Small intestine (tissue), 7 donors: ENCODE results near the gene RASA3. TPM values are rescaled to one million over a fixed set of nuclear protein-coding genes. Genes with fewer than 3 reads are reported as not detected.
A peak's percentile ranks its signal among the peaks of the same experiment; 100 is the strongest.

ENCODE experiments used
- DNase-seq, 2 donors: peaks; one replicate each; pipeline versions ENCODE4 v3.0.0 to v3.0.0-alpha.2; 2013
- FAIRE-seq: peaks from 2 replicates; lab custom pipeline; 2012; peaks lifted over from hg19 to GRCh38; lab: Jason Lieb, UNC
- H3K27ac ChIP-seq, 3 donors: one replicate each; pipeline ENCODE4 v1.5.1; 2013; ENCODE audit warnings: low read length in 2 of 3, mild to moderate bottlenecking in 2 of 3, control low read depth in 1 of 3, inconsistent platforms in 1 of 3, low read depth in 1 of 3, moderate library complexity in 1 of 3
- H3K27me3 ChIP-seq, 3 donors: one replicate each; pipeline ENCODE4 v1.6.1; 2013; ENCODE audit warnings: low read length in 3 of 3, inconsistent platforms in 1 of 3; ENCODE audit not compliant: control insufficient read depth in 3 of 3, insufficient read depth in 3 of 3
- H3K36me3 ChIP-seq, 3 donors: one replicate each; pipeline ENCODE4 v1.6.1; 2013; ENCODE audit warnings: low read length in 3 of 3, inconsistent platforms in 1 of 3, low read depth in 1 of 3, mild to moderate bottlenecking in 1 of 3, moderate library complexity in 1 of 3; ENCODE audit not compliant: control insufficient read depth in 3 of 3, insufficient read depth in 2 of 3
- H3K4me1 ChIP-seq, 3 donors: one replicate each; pipeline ENCODE4 v1.6.1; 2013; ENCODE audit warnings: low read length in 2 of 3, inconsistent platforms in 1 of 3, low read depth in 1 of 3, mild to moderate bottlenecking in 1 of 3, moderate library complexity in 1 of 3; ENCODE audit not compliant: control insufficient read depth in 3 of 3, insufficient read depth in 2 of 3
- H3K4me3 ChIP-seq, 3 donors: one replicate each; pipeline ENCODE4 v1.5.1; 2013; ENCODE audit warnings: low read length in 3 of 3, control low read depth in 1 of 3, inconsistent platforms in 1 of 3, low read depth in 1 of 3, mild to moderate bottlenecking in 1 of 3, moderate library complexity in 1 of 3
- H3K9me3 ChIP-seq, 2 donors: one replicate each; pipeline ENCODE4 v1.6.1; 2013; ENCODE audit warnings: low read depth in 1 of 2, low read length in 1 of 2; ENCODE audit not compliant: control insufficient read depth in 2 of 2, insufficient read depth in 1 of 2
- WGBS, 3 donors: extraction: QIAGEN DNeasy Blood & Tissue Kit; methylation state at CpG; one replicate each; pipeline ENCODE4 v1.1.7; 2013; 5-methylcytosine and 5-hydroxymethylcytosine counted together
- polyA plus RNA-seq, 4 donors: library from polyadenylated mRNA; stranded (reverse) in 3 of 4; unstranded in 1 of 4; fragments of 200-250 nt in 3 of 4; fragments of 120-200 nt in 1 of 4; gene quantifications; one replicate each; pipeline versions ENCODE4 v1.2.1 to v1.2.3, GENCODE V29; 2013
- donor health status: healthy with polysubstance abuse.
- donor health status: control.
- donor health status: control.
- donor health status: Bipolar disorder and iron deficiency.
- donor health status: healthy.

The RASA3 gene
- polyA plus RNA-seq, 4 donors, result 2.0 to 7.2 (median 6.5) TPM

- Histone ChIP-seq H3K4me1 (no peaks in the 10 kb centered on the region), H3K9me3 (no peaks in the 10 kb centered on the region), H3K27ac (no peak overlapping the region), H3K4me3 (no peak overlapping the region), H3K36me3 (peaks cover 0 to 88% (median 0%) of the 10 kb centered on the region in 3 donors), H3K27me3 (no peaks in the 10 kb centered on the region)
- 87 to 94% (median 91%) methylated on average over 20 of the region's 20 CpGs for WGBS, 3 donors
- FAIRE-seq, result no peak
- DNase-seq, result no peak
These were observed 113.9 kb downstream of the RASA3 start for GRCh38 chr13:114018461-114019055.

GRCh38 chr13:114017966-114018365, 114.5 kb downstream of the RASA3 start:
- H3K4me3 ChIP-seq, result no peak overlapping the region
- DNase-seq (no peak), FAIRE-seq (no peak)
- peaks cover 0 to 85% (median 0%) of the 10 kb centered on the region in 3 donors for H3K36me3 ChIP-seq
- 92 to 98% (median 92%) methylated on average over 23 of the region's 23 CpGs for WGBS, 3 donors
- no peaks in the 10 kb centered on the region for H3K4me1 ChIP-seq
- no peak overlapping the region for H3K27ac ChIP-seq
- H3K27me3 ChIP-seq, result no peaks in the 10 kb centered on the region
- no peaks in the 10 kb centered on the region for H3K9me3 ChIP-seq

DNA sequence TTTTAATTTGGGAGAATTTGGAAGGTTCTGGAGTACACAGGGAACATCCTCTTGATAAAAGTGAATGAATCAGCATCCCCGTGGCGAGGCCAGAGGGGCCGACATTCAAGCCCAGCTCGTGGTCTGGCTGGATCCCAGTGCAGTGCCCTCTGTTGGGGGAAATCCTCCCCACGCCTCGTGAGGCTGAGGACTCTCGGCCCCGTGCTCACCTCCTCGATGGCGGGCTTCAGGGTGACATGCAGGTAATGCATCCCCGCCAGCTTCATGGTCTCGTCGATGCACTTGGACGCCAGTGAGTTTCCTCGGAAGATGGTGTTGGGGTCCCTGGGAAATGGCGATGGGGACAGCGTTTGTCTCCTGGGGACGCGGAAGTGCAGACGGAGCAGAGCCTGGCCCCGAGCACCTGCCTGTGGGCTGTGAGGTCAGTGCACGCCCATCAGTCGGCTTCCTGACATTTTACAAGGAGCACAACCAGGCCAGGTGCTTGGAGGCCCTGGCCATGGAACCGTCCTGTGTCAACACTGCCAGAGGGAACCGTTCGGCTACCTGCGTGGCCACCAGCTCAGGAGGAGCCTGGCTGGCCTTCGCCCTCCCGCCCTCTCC, 115.3 kb downstream of the RASA3 start:
- 81 to 86% (median 83%) methylated on average over 29 of the region's 29 CpGs for WGBS, 3 donors
- Histone ChIP-seq H3K9me3 (no peaks in the 10 kb centered on the region), H3K4me3 (no peak overlapping the region), H3K27me3 (no peaks in the 10 kb centered on the region), H3K27ac (no peak overlapping the region), H3K4me1 (no peaks in the 10 kb centered on the region), H3K36me3 (peaks cover 0 to 81% (median 0%) of the 10 kb centered on the region in 3 donors)
- no peak for FAIRE-seq
- no peak for DNase-seq

DNA sequence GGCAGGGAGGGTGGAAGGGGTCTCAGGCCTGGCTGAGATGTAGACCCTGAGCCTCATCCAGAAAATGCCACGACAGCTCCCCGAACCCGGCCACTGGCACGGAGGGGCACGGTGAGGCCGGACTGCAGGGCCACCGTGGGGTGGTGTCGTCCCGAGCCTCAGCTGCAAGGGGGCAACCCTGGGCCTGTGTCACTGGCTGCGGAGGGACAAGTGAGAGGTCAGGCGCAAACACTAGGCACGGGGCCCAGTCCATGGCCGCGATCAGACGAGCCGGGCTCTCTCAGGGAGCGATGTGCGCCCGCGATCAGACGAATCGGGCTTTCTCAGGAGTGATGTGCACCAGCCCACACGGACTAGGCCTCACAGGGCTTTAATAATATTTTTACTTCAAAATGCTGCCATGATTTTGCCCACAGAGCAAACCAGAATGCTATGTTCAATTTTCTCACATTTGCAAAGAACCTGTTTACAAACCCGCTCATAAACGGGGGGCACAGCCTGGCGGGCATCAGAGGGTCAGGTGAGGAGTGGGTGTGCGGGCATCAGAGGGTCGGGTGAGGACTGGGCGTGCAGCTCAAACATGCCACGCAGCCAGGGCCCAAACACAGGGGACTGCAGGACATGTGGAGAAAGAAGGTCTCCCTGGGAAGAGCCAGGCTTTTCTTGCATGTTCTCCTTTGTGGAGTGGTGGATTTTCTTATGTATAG, 115.9 kb downstream of the RASA3 start:
- H3K9me3 ChIP-seq, result no peaks in the 10 kb centered on the region
- H3K4me1 ChIP-seq, result no peaks in the 10 kb centered on the region
- DNase-seq, result no peak
- no peaks in the 10 kb centered on the region for H3K27me3 ChIP-seq
- H3K27ac ChIP-seq, result no peak overlapping the region
- H3K36me3 ChIP-seq, result peaks cover 0 to 79% (median 0%) of the 10 kb centered on the region in 3 donors
- FAIRE-seq, result no peak
- 89 to 94% (median 93%) methylated on average over 27 to 30 of the region's 30 CpGs for WGBS, 3 donors
- H3K4me3 ChIP-seq, result no peak overlapping the region

- FAIRE-seq (no peak), DNase-seq (no peak)
- H3K4me1 ChIP-seq, result no peaks in the 10 kb centered on the region
- no peaks in the 10 kb centered on the region for H3K27me3 ChIP-seq
- H3K9me3 ChIP-seq, result no peaks in the 10 kb centered on the region
- H3K36me3 ChIP-seq, result peaks cover 0 to 79% (median 0%) of the 10 kb centered on the region in 3 donors
- 80 to 86% (median 82%) methylated on average over 11 of the region's 11 CpGs for WGBS, 3 donors
- H3K4me3 ChIP-seq, result no peak overlapping the region
- no peak overlapping the region for H3K27ac ChIP-seq
These were observed 116.5 kb downstream of the RASA3 start for GRCh38 chr13:114015969-114016295.

DNA sequence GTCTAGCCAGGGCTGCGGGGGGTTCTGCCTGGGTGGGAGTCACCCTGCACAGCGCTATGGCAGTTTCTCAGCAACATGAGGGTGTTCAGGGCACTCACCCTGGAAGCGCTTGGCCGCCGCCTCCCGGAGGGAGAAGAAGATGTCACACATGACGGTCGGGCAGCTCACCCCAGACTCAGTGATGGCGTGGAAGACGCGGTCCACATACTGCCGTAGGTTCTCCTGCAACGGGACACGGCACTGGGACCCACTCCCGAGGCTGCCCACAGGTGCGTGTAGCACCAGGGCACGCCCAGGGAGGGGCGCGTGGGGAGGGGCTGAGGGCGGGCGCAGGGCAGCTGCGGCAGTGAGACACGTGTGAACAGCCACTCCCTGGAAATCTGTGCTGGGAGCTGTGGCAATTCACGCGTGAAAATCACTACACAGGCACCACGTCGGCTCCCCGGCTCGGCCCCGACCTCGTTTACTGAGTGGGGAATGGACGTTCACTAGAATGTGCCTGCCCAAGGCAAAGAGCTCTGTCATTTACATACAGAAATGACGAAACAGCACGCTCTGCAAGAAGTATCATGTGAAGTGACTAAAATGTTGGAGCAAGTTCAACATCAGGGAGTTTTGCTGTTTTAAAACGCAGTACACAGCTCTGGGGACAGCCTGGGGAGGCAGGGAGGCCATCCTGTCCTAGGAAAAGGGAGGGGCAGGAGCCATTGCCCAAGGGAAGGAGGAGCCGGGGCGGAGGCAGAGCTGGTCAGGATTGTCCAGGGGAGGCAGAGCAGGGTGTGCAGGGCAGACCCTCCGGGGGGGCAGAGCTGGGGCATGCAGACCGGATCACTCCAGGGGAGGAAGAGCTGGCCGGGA, 117.1 kb downstream of the RASA3 start:
- Histone ChIP-seq H3K4me3 (no peak overlapping the region), H3K36me3 (peaks cover 0 to 76% (median 0%) of the 10 kb centered on the region in 3 donors), H3K9me3 (no peaks in the 10 kb centered on the region), H3K4me1 (no peaks in the 10 kb centered on the region), H3K27me3 (no peaks in the 10 kb centered on the region), H3K27ac (no peak overlapping the region)
- FAIRE-seq (no peak), DNase-seq (peak in 1 of 2 donors; percentile 24)
- WGBS, 3 donors, result 43 to 83% (median 61%) methylated on average over 40 of the region's 40 CpGs

- Histone ChIP-seq H3K27ac (no peak overlapping the region), H3K36me3 (peaks cover 0 to 81% (median 0%) of the 10 kb centered on the region in 3 donors), H3K4me3 (no peak overlapping the region), H3K27me3 (no peaks in the 10 kb centered on the region), H3K4me1 (no peaks in the 10 kb centered on the region), H3K9me3 (no peaks in the 10 kb centered on the region)
- FAIRE-seq (no peak), DNase-seq (no peak)
- 92% methylated on average over 22 of the region's 22 CpGs for WGBS, 3 donors
These were observed 118.3 kb downstream of the RASA3 start for GRCh38 chr13:114013952-114014629.

DNA sequence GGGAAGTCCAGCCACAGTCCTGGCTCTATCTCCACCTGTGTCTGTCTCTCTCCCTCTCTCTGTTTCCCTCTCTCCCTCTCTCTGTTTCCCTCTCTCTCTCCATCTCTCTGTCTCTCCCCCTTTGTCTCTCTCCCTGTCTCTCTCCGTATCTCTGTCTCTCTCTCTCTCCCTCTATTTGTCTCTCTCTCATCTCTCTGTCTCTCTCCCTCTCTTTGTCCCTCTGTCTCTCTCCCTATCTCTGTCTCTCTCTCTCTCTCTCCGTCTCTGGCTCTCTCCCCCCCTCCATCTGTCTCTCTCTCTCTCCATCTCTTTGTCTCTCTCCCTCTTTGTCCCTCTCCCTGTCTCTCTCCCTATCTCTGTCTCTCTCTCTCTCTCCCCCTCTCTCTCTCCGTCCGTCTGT, 119.1 kb downstream of the RASA3 start:
- no peaks in the 10 kb centered on the region for H3K27me3 ChIP-seq
- no peaks in the 10 kb centered on the region for H3K9me3 ChIP-seq
- FAIRE-seq (no peak), DNase-seq (no peak)
- no peaks in the 10 kb centered on the region for H3K4me1 ChIP-seq
- WGBS, 3 donors, result 70 to 80% (median 71%) methylated on average over 4 of the region's 4 CpGs
- peaks cover 0 to 77% (median 0%) of the 10 kb centered on the region in 3 donors for H3K36me3 ChIP-seq
- no peak overlapping the region for H3K27ac ChIP-seq
- H3K4me3 ChIP-seq, result no peak overlapping the region
